ENCODE data around the gene ARPC1B.
"Not testable (repeated sequence)": the region's sequence is repeated elsewhere in the genome, so short reads cannot be mapped to it uniquely, and the experiment has no call there.

ARPC1B gene

GRCh38 chr7:99374111-99375064, at the start of gene ARPC1B:
TSS of gene ARPC1B (plus strand) at chr7:99374730. CDS start at chr7:99385715, 10,985 bp downstream.
- DNase-seq (ENCODE audit: low read depth), result peak; percentile 63

- DNase-seq (ENCODE audit: low read depth), result no peak
Observed at GRCh38 chr7:99325001-99325493, 49.5 kb upstream of the ARPC1B start.

- DNase-seq (ENCODE audit: low read depth), result peak; percentile 87
Observed at GRCh38 chr7:99325592-99326407, 48.7 kb upstream of the ARPC1B start, which contains the start of gene ARPC1A. TSS of gene ARPC1A (plus strand) at chr7:99325898. CDS start at chr7:99333354, 7,456 bp downstream.

- no peak for DNase-seq (ENCODE audit: low read depth)
Observed at GRCh38 chr7:99326408-99326782, 48.1 kb upstream of the ARPC1B start.

DNA sequence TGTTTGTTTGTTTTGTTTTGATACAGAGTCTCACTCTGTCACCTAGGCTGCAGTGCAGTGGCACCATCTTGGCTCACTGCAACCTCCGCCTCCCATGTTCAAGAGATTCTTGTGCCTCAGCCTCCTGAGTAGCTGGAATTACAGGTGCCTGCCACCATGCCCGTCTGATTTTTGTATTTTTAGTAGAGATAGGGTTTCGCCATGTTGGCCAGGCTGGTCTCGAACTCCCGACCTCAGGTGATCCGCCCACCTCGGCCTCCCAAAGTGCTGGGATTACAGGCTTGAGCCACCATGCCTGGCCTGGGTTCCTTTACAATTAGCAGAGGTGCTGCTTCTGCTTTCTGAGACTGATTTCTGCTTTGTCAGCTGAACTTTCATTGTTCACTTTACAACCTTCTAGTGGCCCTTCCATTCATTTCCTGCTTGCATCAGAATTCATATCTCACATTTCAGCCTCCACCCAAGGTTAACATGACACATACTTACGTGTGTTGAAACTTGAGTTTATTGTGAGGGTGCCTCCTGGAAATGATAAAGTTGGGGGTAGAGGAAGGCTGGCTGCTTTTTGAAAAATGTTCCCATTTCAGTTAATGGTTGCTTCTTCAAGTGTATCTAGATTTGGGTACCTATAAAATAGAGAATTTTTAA, 44.1 kb upstream of the ARPC1B start:
- not testable (repeated sequence) for DNase-seq (ENCODE audit: low read depth)

- DNase-seq (ENCODE audit: low read depth), result no peak
Observed at GRCh38 chr7:99331002-99331401, 43.5 kb upstream of the ARPC1B start.

DNA sequence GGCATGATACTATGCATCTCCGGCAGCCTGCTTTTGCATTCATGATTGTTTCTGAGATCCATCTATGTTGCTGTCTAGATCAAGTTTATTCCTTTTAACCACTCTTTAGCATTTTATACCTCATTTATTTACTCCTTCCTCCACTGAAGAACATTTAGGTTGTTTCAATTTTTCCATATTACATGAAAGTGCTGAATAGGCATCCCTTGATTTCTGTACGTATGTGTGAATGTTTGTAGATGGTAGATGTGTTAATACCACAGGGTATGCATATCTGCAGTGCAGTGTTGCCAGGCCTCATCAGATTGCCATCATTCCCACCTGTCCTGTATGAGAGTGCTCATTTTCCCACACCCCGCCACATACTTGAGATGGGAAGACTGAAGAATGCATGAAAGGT, 34.9 kb upstream of the ARPC1B start:
- DNase-seq (ENCODE audit: low read depth), result no peak

DNA sequence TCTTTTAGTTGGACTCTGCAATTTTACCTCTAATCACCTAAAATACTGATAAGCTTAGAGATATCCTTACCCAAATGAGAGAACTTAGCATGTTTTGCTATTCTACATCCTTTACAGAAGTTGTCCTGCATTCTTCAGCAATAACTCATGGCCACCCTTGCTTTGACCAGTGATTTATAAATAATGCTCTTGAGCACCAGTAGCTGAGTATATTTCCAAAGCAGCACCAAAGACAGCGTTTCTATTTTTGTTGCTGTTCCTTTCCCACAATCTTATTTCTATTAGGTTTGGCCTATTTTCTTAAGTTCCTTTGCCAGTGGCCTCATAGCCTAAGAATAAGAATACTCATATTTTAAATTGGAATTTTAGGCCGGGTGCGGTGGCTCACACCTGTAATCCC, 33.9 kb upstream of the ARPC1B start:
- no peak for DNase-seq (ENCODE audit: low read depth)

DNA sequence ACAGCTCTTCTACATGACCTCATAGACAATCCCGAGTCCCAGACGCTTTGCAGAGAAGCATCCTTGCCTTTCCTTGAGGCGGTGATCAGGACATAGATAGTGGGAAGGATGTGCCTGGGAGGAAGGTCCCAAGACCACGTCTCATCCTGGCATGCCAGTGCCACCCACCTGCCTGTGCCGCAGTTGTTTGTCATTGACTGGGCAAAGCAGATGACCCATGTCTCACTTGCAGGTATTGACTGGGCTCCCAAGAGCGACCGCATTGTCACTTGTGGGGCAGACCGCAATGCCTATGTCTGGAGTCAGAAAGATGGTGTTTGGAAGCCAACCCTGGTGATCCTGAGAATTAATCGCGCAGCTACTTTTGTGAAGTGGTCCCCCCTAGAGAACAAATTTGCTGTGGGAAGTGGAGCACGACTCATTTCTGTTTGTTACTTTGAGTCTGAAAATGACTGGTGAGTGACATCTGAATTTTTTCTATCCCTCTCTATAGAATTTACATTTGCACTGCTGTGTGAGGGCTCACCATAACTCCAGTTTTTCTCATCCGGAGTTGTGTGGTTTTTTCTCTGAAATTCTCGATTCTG, 30.4 kb upstream of the ARPC1B start:
- DNase-seq (ENCODE audit: low read depth), result no peak

DNA sequence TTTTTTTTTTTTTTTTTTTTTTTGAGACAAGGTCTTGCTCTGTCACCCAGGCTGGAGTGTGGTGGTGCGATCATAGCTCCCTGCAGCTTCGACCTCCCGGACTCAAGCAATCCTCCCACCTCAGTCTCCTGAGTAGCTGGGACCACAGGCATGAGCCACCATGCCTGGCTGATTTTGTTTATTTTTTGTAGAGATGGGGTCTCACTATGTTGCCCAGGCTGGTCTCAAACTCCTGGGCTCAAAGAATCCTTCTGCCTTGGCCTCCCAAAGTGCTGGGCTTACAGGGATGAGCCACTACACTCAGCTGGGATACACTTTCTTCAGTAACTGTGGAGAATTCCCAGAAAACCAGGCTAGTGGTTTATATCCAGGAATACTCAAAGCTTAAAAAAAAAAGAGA, 23.9 kb upstream of the ARPC1B start:
- not testable (repeated sequence) for DNase-seq (ENCODE audit: low read depth)

DNA sequence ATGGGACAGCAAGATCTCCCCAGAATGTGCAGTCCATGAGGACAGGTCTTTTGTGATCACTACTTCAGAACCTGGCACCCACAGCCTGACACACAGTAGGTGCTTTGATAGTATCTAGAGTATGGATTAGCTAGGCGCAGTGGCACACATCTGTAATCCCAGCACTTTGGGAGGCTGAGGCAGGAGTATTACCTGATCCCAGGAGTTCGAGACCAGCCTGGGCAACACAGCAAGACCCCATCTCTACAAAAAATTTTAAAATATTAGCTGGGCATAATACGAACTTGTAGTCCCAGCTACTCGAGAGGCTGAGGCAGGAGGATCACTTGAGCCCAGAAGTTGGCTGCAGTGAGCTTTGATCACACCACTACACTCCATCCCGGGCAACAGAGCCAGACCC, 22.3 kb upstream of the ARPC1B start:
- DNase-seq (ENCODE audit: low read depth), result no peak

DNA sequence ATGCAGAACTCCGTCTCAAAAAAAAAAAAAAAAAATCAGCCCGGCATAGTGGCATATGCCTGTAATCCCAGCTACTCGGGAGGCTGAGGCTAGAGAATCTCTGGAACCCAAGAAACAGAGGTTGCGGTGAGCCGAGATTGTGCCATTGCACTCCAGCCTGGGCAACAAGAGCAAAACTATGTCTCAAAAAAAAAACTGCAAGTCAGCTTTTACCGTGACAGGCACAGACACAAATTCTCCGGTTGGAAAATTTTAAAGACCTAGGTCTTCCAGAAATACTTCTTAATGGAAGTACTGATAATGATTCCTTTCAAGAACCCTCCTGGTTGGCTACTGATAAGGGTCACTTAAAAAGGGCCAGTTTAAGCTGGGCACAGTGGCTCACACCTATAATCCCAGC, 19.4 kb upstream of the ARPC1B start:
- DNase-seq (ENCODE audit: low read depth), result no peak

DNA sequence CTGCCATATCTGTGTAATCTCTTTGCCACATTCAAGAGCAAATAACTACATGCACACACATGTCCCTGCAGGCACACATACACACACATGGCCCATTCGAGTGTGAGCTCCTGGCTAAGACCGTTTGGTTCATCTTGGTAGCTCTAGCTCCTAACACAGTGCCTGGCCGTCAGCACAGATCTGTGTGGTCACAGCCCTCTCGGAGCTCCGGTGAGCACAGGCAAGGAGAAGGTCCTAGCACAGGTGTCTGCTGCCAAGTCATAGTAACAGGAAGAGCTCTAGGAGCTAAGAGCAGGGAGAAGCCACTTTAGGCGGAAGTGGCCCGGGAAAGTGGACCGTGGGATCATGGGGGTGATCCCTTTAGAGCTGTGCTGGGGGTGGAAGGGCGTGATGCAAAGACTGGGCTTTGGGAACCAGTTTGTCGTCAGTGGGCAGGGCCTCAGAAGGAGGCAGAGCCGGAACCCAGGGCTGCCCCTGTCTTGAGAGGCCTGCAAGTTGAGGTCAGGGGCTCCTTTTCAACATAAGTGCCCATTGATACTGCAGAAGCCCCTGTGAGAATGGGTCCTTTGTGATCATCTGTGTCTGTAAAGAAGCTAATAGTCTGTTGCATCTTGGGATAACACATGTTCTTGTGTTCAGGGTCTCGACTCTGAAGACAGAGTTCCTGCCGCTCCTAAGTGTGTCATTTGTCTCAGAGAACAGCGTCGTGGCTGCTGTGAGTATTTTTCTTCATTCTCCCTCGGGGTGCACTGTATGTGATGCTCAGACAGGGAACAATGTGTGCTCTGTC, 16.6 kb upstream of the ARPC1B start:
- DNase-seq (ENCODE audit: low read depth), result no peak

DNA sequence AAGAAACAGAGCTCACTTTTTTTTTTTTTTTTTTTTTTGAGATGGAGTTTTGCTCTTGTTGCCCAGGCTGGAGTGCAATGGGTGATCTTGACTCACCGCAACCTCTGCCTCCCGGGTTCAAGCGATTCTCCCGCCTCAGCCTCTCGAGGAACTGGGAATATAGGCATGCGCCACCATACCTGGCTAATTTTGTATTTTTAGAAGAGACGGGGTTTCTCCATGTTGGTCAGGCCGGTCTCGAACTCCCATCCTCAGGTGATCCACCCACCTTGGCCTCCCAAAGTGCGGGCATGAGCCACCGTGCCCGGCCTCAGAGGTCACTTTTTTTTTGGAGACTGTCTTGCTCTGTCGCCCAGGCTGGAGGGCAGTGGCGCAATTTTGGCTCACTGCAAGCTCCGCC, 16.0 kb upstream of the ARPC1B start:
- not testable (repeated sequence) for DNase-seq (ENCODE audit: low read depth)

DNA sequence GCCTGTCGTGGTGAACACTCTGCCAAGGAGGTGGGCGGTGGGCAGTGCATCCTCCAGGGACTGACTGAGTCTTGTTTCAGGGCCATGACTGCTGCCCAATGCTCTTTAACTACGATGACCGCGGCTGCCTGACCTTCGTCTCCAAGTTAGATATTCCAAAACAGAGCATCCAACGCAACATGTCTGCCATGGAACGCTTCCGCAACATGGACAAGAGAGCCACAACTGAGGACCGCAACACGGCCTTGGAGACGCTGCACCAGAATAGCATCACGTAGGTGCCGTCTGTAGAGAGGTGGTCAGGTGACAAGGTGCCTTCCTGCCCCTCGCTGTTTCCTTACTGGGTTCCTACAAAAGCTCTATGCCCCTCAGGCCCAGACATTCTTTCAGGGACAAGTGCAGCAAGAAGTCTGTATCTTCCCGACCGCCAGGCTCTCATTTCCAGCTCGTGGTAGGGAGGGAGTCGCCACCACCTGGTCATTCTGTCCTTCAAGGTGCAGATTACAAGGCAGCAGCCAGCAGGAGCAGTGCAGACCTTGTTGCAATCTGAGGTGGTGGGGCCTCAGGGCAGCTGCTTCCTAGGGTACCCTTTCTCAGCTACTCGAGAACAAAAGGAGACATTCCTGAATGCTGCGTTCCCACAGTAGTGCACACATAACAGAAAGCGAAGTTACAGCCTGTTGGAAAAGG, 14.9 kb upstream of the ARPC1B start:
- DNase-seq (ENCODE audit: low read depth), result no peak

DNA sequence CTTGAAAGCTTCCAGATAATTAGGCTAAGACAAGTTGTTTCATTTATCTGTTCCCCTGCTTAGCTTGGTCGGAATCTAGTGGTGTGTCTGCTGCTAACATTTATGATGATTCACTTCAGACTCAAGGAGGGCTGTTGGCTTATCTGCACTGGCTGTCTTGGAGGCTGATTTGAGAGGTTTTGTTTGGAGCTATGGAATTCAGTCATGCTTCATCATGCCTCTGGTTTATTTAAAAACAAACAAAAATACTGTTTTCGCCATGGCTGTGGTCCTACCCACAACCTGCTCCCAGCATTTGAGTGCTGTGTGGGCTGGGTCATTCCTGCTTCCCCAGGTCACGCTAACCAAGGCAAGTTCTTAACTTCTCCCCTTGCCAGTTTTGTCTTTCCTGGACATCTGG, 11.7 kb upstream of the ARPC1B start:
- no peak for DNase-seq (ENCODE audit: low read depth)

- DNase-seq (ENCODE audit: low read depth), result no peak
Observed at GRCh38 chr7:99363286-99363685, 11.2 kb upstream of the ARPC1B start.

- no peak for DNase-seq (ENCODE audit: low read depth)
Observed at GRCh38 chr7:99365318-99366141, 9.0 kb upstream of the ARPC1B start.

- no peak for DNase-seq (ENCODE audit: low read depth)
Observed at GRCh38 chr7:99366646-99367045, 7.9 kb upstream of the ARPC1B start.
